Lower leg skin (tissue), 3 donors: ENCODE data around the gene PCDH9.

Experiments used
- CTCF ChIP-seq, 3 donors: fragments of 450-650 bp; IDR thresholded peaks; one replicate each; pipeline ENCODE4 v1.5.1; 2016; ENCODE audit warnings: antibody characterized with exemption in 3 of 3, mild to moderate bottlenecking in 3 of 3, moderate library complexity in 2 of 3
- POLR2A ChIP-seq, 2 donors: fragments of 450-650 bp; IDR thresholded peaks; one replicate each; pipeline ENCODE4 v1.6.1; 2016 to 2017; ENCODE audit warnings: antibody characterized with exemption in 2 of 2, mild to moderate bottlenecking in 1 of 2, moderate library complexity in 1 of 2

- TF ChIP-seq CTCF (IDR thresholded peaks at IDR 0.05): no peak
- no peak for TF ChIP-seq POLR2A (IDR thresholded peaks at IDR 0.05)
Measured at GRCh38 chr13:66984241-66984640, 245.9 kb downstream of the PCDH9 start.
